Sigmoid colon (tissue), 7 donors: ENCODE measurements around the gene FMO5. TPM values are rescaled to one million over a fixed set of nuclear protein-coding genes. Genes with fewer than 3 reads are reported as not detected.

Experiments used
- DNase-seq: peaks from one replicate; pipeline ENCODE4 v3.0.0-alpha.2; 2019
- H3K27ac ChIP-seq, 4 donors: fragments of 200-600 bp; sonication (generic); one replicate each; pipeline ENCODE4 v1.5.1; 2016 to 2019; ENCODE audit warnings: mild to moderate bottlenecking in 1 of 4
- H3K27me3 ChIP-seq, 3 donors: fragments of 200-600 bp; sonication (generic); one replicate each; pipeline ENCODE4 v1.5.1; 2019; ENCODE audit warnings: mild to moderate bottlenecking in 1 of 3
- H3K36me3 ChIP-seq, 4 donors: fragments of 200-600 bp; sonication (generic); one replicate each; pipeline ENCODE4 v1.5.1; 2016 to 2019
- H3K4me1 ChIP-seq, 4 donors: fragments of 200-600 bp; sonication (generic); one replicate each; pipeline ENCODE4 v1.5.1; 2017 to 2019
- H3K4me3 ChIP-seq, 4 donors: fragments of 200-600 bp; sonication (generic); one replicate each; pipeline ENCODE4 v1.5.1; 2017 to 2019; ENCODE audit warnings: mild to moderate bottlenecking in 2 of 4, moderate library complexity in 1 of 4
- H3K9me3 ChIP-seq, 4 donors: fragments of 200-600 bp in 3 of 4; sonication (generic) in 3 of 4; one replicate each; pipeline versions ENCODE4 v1.5.1 to v1.6.1; 2013 to 2019
- CTCF ChIP-seq, 4 experiments: fragments of 450-650 bp in 3 of 4; fragments of 200-600 bp in 1 of 4; IDR thresholded peaks; one replicate each; pipeline ENCODE4 v1.5.1; 2016 to 2019; ENCODE audit warnings: antibody characterized with exemption in 4 of 4, mild to moderate bottlenecking in 3 of 4, moderate library complexity in 2 of 4
- EP300 ChIP-seq, 4 donors: sonication (generic); formaldehyde crosslinking; IDR thresholded peaks; one replicate each; pipeline ENCODE4 v1.6.1; 2017; ENCODE audit warnings: antibody characterized with exemption in 4 of 4
- POLR2A ChIP-seq, 2 donors: fragments of 450-650 bp; IDR thresholded peaks; one replicate each; pipeline ENCODE4 v1.6.1; 2016; ENCODE audit warnings: antibody characterized with exemption in 2 of 2, mild to moderate bottlenecking in 2 of 2, moderate library complexity in 2 of 2
- POLR2AphosphoS5 ChIP-seq, 4 donors: sonication (generic); formaldehyde crosslinking; IDR thresholded peaks; one replicate each; pipeline ENCODE4 v1.6.1; 2017; ENCODE audit warnings: antibody characterized with exemption in 4 of 4
- WGBS, 2 donors: extraction: QIAGEN DNeasy Blood & Tissue Kit; methylation state at CpG; one replicate each; pipeline ENCODE4 v1.1.7; 2013; 5-methylcytosine and 5-hydroxymethylcytosine counted together
- intact Hi-C: fragments of 100-400 bp; cut with DNase I; formaldehyde crosslinking; loops from one replicate; pipeline ENCODE4 v1.15.1; 2023
- polyA plus RNA-seq, 3 donors: library from polyadenylated mRNA; stranded (reverse); fragments of 200-250 nt; gene quantifications; one replicate each; pipeline ENCODE4 v1.2.3, GENCODE V29; 2013
- total RNA-seq, 4 donors: library from RNA; depleted of rRNA; stranded (reverse); fragments of >200 nt; gene quantifications; one replicate each; pipeline ENCODE4 v1.1.0, GENCODE V29; 2016
- donor health status: healthy with polysubstance abuse.
- donor health status: Bipolar disorder and iron deficiency.
- donor health status: healthy.

The FMO5 gene
- total and polyA plus RNA-seq, 7 donors = 1.9 to 48.8 (median 7.1) TPM

- no peak overlapping the region for H3K4me3 ChIP-seq
- no peak overlapping the region for H3K27ac ChIP-seq
- no peak for DNase-seq
- H3K4me1 ChIP-seq = peaks cover 0 to 25% (median 8%) of the 10 kb centered on the region in 4 donors
- H3K27me3 ChIP-seq = no peaks in the 10 kb centered on the region
- intact Hi-C loops = loop anchor here (10.0 kb wide), 1 partner anchor 160 kb away; no protein-coding TSS in a partner anchor
- WGBS, 2 donors = 97% methylated on average over 6 of the region's 6 CpGs
- no peak for TF ChIP-seq CTCF (IDR thresholded peaks at IDR 0.05)
- TF ChIP-seq EP300 (IDR thresholded peaks at IDR 0.05) = no peak
- no peak for TF ChIP-seq POLR2AphosphoS5 (IDR thresholded peaks at IDR 0.05)
- no peak for TF ChIP-seq POLR2A (IDR thresholded peaks at IDR 0.05)
- no peaks in the 10 kb centered on the region for H3K36me3 ChIP-seq
- no peaks in the 10 kb centered on the region for H3K9me3 ChIP-seq
Measured at GRCh38 chr1:147245129-147245528, 20.0 kb upstream of the FMO5 start.

GRCh38 chr1:147243841-147244240, 18.7 kb upstream of the FMO5 start:
- Histone ChIP-seq H3K4me1 (peaks cover 0 to 25% (median 8%) of the 10 kb centered on the region in 4 donors), H3K36me3 (no peaks in the 10 kb centered on the region), H3K4me3 (peak overlapping the region; percentile 80 to 100 (median 90)), H3K27me3 (no peaks in the 10 kb centered on the region), H3K27ac (peak overlapping the region; percentile 92 to 99 (median 96)), H3K9me3 (no peaks in the 10 kb centered on the region)
- DNase-seq = no peak
- intact Hi-C loops = loop anchor here (2.0 to 10.0 kb wide), 2 partner anchors 19 to 159 kb away; partner anchors contain the start of gene FMO5
- WGBS, 2 donors = 2 to 6% methylated on average over 4 of the region's 4 CpGs
- TF ChIP-seq POLR2A (IDR thresholded peaks at IDR 0.05) = no peak
- TF ChIP-seq POLR2AphosphoS5 (IDR thresholded peaks at IDR 0.05) = no peak

GRCh38 chr1:147243228-147243685, 18.1 kb upstream of the FMO5 start:
- DNase-seq = no peak
- peak overlapping the region; percentile 80 to 100 (median 90) for H3K4me3 ChIP-seq
- intact Hi-C loops = loop anchor here (2.0 to 10.0 kb wide), 2 partner anchors 18 to 158 kb away; partner anchors contain the start of gene FMO5
- peaks cover 0 to 25% (median 8%) of the 10 kb centered on the region in 4 donors for H3K4me1 ChIP-seq
- H3K36me3 ChIP-seq = no peaks in the 10 kb centered on the region
- no peaks in the 10 kb centered on the region for H3K27me3 ChIP-seq
- no peaks in the 10 kb centered on the region for H3K9me3 ChIP-seq
- TF ChIP-seq EP300 (IDR thresholded peaks at IDR 0.05) (no peak), POLR2A (IDR thresholded peaks at IDR 0.05) (no peak), POLR2AphosphoS5 (IDR thresholded peaks at IDR 0.05) (no peak), CTCF (IDR thresholded peaks at IDR 0.05) (peak in 1 of 4 experiments; percentile 1)
- 0% methylated on average over 30 of the region's 30 CpGs for WGBS, 2 donors
- H3K27ac ChIP-seq = peak overlapping the region; percentile 92 to 99 (median 96)

- H3K4me3 ChIP-seq = peak within 1 kb of the TSS; percentile 80 to 100 (median 90)
- 0% methylated on average over 82 of the region's 82 CpGs for WGBS, 2 donors
- intact Hi-C loops = loop anchor here (1.0 to 10.0 kb wide), 3 partner anchors 18 to 158 kb away; partner anchors contain the start of genes FMO5 and PRKAB2
Measured at GRCh38 chr1:147242449-147243227, 17.5 kb upstream of the FMO5 start, which contains the start of gene CHD1L. CHD1L (plus strand) TSS chr1:147242684; CDS start chr1:147242704, 20 bp downstream.

More at GRCh38 chr1:147242449-147243227, 17.5 kb upstream of the FMO5 start, which contains the start of gene CHD1L:
- peaks cover 0 to 25% (median 7%) of the 10 kb centered on the region in 4 donors for H3K4me1 ChIP-seq
- TF ChIP-seq POLR2AphosphoS5 (IDR thresholded peaks at IDR 0.05) (peak; percentile 39 to 68 (median 60)), EP300 (IDR thresholded peaks at IDR 0.05) (no peak), CTCF (IDR thresholded peaks at IDR 0.05) (peak; percentile 73 to 87 (median 77)), POLR2A (IDR thresholded peaks at IDR 0.05) (no peak)
- peak within 1 kb of the TSS; percentile 92 to 99 (median 96) for H3K27ac ChIP-seq
- H3K36me3 ChIP-seq = no peaks in the 10 kb centered on the region
- no peaks in the 10 kb centered on the region for H3K27me3 ChIP-seq
- no peaks in the 10 kb centered on the region for H3K9me3 ChIP-seq
- peak; percentile 97 for DNase-seq
